ENCODE data around the gene MIOX.

- no peak for TF ChIP-seq CTCF (IDR thresholded peaks at IDR 0.05)
- TF ChIP-seq POLR2A (IDR thresholded peaks at IDR 0.05): no peak
Measured at GRCh38 chr22:50488006-50488677, 1.5 kb downstream of the MIOX start.

Measured in lower leg skin (tissue), 3 donors.